Liver (tissue), 9 donors: ENCODE results near the gene MAGEF1. TPM values are rescaled to one million over a fixed set of nuclear protein-coding genes. Genes with fewer than 3 reads are reported as not detected.

Experiments used
- DNase-seq: peaks from one replicate; pipeline ENCODE4 v3.0.0-alpha.2; 2017; ENCODE audit warnings: low spot score
- H3K27ac ChIP-seq, 2 donors: one replicate each; pipeline ENCODE4 v1.7.0; 2013; ENCODE audit warnings: inconsistent platforms in 2 of 2, low read length in 2 of 2, control low read depth in 1 of 2, low read depth in 1 of 2, mild to moderate bottlenecking in 1 of 2
- H3K27me3 ChIP-seq, 4 donors: one replicate each; pipeline versions ENCODE4 v1.6.1 to v1.7.0; 2013; ENCODE audit warnings: low read length in 3 of 4, inconsistent platforms in 1 of 4, mild to moderate bottlenecking in 1 of 4, moderate library complexity in 1 of 4; ENCODE audit not compliant: control insufficient read depth in 4 of 4, insufficient read depth in 4 of 4
- H3K36me3 ChIP-seq, 4 donors: one replicate each; pipeline versions ENCODE4 v1.6.1 to v1.7.0; 2013; ENCODE audit warnings: low read length in 3 of 4, mild to moderate bottlenecking in 3 of 4, low read depth in 1 of 4, moderate library complexity in 1 of 4; ENCODE audit not compliant: control insufficient read depth in 4 of 4, insufficient read depth in 3 of 4
- H3K4me1 ChIP-seq, 4 donors: one replicate each; pipeline versions ENCODE4 v1.6.1 to v1.7.0; 2013; ENCODE audit warnings: low read length in 3 of 4, mild to moderate bottlenecking in 3 of 4, moderate library complexity in 1 of 4; ENCODE audit not compliant: control insufficient read depth in 4 of 4, insufficient read depth in 4 of 4
- H3K4me3 ChIP-seq, 3 donors: one replicate each; pipeline versions ENCODE4 v1.6.1 to v1.7.0; 2013; ENCODE audit warnings: low read length in 3 of 3, control low read depth in 1 of 3, low read depth in 1 of 3, mild to moderate bottlenecking in 1 of 3
- H3K9ac ChIP-seq, 2 donors: one replicate each; pipeline ENCODE4 v1.7.0; 2013; ENCODE audit warnings: low read length in 2 of 2, mild to moderate bottlenecking in 2 of 2, moderate library complexity in 2 of 2, control low read depth in 1 of 2, low read depth in 1 of 2
- H3K9me3 ChIP-seq, 4 donors: one replicate each; pipeline versions ENCODE4 v1.6.1 to v1.7.0; 2013; ENCODE audit warnings: low read length in 3 of 4; ENCODE audit not compliant: control insufficient read depth in 4 of 4
- FOXA1 ChIP-seq: IDR thresholded peaks from 2 replicates; pipeline ENCODE4 v1.6.1; 2016; ENCODE audit warnings: antibody characterized with exemption
- FOXA2 ChIP-seq: IDR thresholded peaks from 2 replicates; pipeline ENCODE4 v1.6.1; 2016; ENCODE audit warnings: antibody characterized with exemption
- GABPA ChIP-seq, 2 donors: IDR thresholded peaks in 1 of 2; conservative IDR thresholded peaks in 1 of 2; 2 replicates each; pipeline ENCODE4 v1.6.1; 2016; ENCODE audit warnings: antibody characterized with exemption in 2 of 2, mild to moderate bottlenecking in 1 of 2, moderate library complexity in 1 of 2
- HNF4A ChIP-seq, 2 donors: conservative IDR thresholded peaks; 2 replicates each; pipeline ENCODE4 v1.6.1; 2016; ENCODE audit warnings: antibody characterized with exemption in 2 of 2, mild to moderate bottlenecking in 2 of 2
- HNF4G ChIP-seq: IDR thresholded peaks from 2 replicates; pipeline ENCODE4 v1.6.1; 2016; ENCODE audit warnings: antibody characterized with exemption
- JUND ChIP-seq, 2 donors: IDR thresholded peaks; 2 replicates each; pipeline ENCODE4 v1.6.1; 2016; ENCODE audit warnings: antibody characterized with exemption in 2 of 2
- NR2F2 ChIP-seq: IDR thresholded peaks from 2 replicates; pipeline ENCODE4 v1.6.1; 2016; ENCODE audit warnings: antibody characterized with exemption
- RAD21 ChIP-seq, 2 donors: IDR thresholded peaks; 2 replicates each; pipeline ENCODE4 v1.6.1; 2016; ENCODE audit warnings: antibody characterized with exemption in 2 of 2, mild to moderate bottlenecking in 2 of 2
- RXRA ChIP-seq, 2 donors: IDR thresholded peaks; 2 replicates each; pipeline ENCODE4 v1.6.1; 2017 to 2018; ENCODE audit warnings: antibody characterized with exemption in 2 of 2, mild to moderate bottlenecking in 1 of 2
- SP1 ChIP-seq: IDR thresholded peaks from 2 replicates; pipeline ENCODE4 v1.6.1; 2018; ENCODE audit warnings: antibody characterized with exemption, mild to moderate bottlenecking
- TAF1 ChIP-seq: conservative IDR thresholded peaks from 2 replicates; pipeline ENCODE4 v1.6.1; 2016; ENCODE audit warnings: antibody characterized with exemption, mild to moderate bottlenecking
- WGBS: extraction: QIAGEN DNeasy Blood & Tissue Kit; methylation state at CpG from one replicate; pipeline ENCODE4 v1.1.7; 2013; 5-methylcytosine and 5-hydroxymethylcytosine counted together
- polyA plus RNA-seq, 2 donors: library from polyadenylated mRNA; stranded (reverse) in 1 of 2; unstranded in 1 of 2; fragments of 200-250 nt in 1 of 2; fragments of >200 nt in 1 of 2; fragmentation: Nextera tagmentation in 1 of 2; extraction: Ambion mirVana in 1 of 2; gene quantifications; one replicate each; pipeline versions ENCODE4 v1.2.1 to v1.2.3, GENCODE V29; 2013 to 2015
- total RNA-seq, 2 donors: library from RNA; depleted of rRNA; stranded (reverse); fragments of >200 nt; gene quantifications; one replicate each; pipeline ENCODE4 v1.2.3, GENCODE V29; 2014
- TF ChIP-seq, protein P1 (sequence below): IDR thresholded peaks from 2 replicates; pipeline ENCODE4 v1.6.1; 2016; ENCODE audit warnings: antibody characterized with exemption
- TF ChIP-seq, protein P2 (sequence below): fragments of 150-350 bp; IDR thresholded peaks from 2 replicates; pipeline ENCODE4 v1.5.1; 2017; ENCODE audit warnings: improper control_type of control experiment, low read depth, low read length; ENCODE audit not compliant: missing input control
- TF ChIP-seq, protein P3 (sequence below): IDR thresholded peaks from 2 replicates; pipeline ENCODE4 v1.6.1; 2016; ENCODE audit warnings: antibody characterized with exemption
- TF ChIP-seq, protein P4 (sequence below): IDR thresholded peaks from 2 replicates; pipeline ENCODE4 v1.6.1; 2016; ENCODE audit warnings: antibody characterized with exemption
- donor health status: healthy.
- donor health status: healthy.
- donor health status: healthy.
- donor health status: healthy.
- donor health status: healthy.

Gene MAGEF1
- total and polyA plus RNA-seq, 4 donors = 12.9 to 15.5 (median 14.3) TPM

DNA sequence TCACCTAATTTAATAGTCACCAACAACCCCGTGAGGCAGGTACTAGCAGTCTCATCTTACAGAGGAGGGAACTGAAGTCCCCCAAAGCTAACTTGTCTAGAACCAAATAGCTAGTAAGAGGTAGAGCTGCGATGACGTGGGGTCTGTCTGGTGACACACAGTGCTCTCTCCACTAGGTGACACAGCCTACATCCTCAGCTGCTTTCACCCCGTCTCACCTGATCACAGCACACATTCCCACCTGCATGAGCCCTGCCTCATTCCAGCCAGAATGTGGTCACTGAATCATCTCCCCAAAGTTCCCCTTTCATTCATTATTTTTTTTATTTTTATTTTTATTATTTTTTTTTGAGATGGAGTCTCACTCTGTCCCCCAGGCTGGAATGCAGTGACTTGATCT is 21.3 kb upstream of the MAGEF1 start:
- no peak for TF ChIP-seq TAF1
- TF ChIP-seq, protein P1, sequence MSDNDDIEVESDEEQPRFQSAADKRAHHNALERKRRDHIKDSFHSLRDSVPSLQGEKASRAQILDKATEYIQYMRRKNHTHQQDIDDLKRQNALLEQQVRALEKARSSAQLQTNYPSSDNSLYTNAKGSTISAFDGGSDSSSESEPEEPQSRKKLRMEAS = no peak
- no peak for TF ChIP-seq HNF4G
- no peak for TF ChIP-seq JUND (IDR thresholded peaks at IDR 0.05)
- no peak for TF ChIP-seq RXRA (IDR thresholded peaks at IDR 0.05)
- TF ChIP-seq GABPA (IDR thresholded peaks at IDR 0.05 in 1 of 2, conservative IDR thresholded peaks at IDR 0.05 in 1 of 2) = no peak
- no peak for TF ChIP-seq HNF4A (conservative IDR thresholded peaks at IDR 0.05)
- Histone ChIP-seq H3K4me1 (no peaks in the 10 kb centered on the region), H3K9ac (no peak overlapping the region), H3K4me3 (no peak overlapping the region), H3K27me3 (no peaks in the 10 kb centered on the region), H3K36me3 (no peaks in the 10 kb centered on the region), H3K27ac (no peak overlapping the region), H3K9me3 (no peaks in the 10 kb centered on the region)
- no peak for DNase-seq
- 92% methylated on average over 4 of the region's 4 CpGs for WGBS

DNA sequence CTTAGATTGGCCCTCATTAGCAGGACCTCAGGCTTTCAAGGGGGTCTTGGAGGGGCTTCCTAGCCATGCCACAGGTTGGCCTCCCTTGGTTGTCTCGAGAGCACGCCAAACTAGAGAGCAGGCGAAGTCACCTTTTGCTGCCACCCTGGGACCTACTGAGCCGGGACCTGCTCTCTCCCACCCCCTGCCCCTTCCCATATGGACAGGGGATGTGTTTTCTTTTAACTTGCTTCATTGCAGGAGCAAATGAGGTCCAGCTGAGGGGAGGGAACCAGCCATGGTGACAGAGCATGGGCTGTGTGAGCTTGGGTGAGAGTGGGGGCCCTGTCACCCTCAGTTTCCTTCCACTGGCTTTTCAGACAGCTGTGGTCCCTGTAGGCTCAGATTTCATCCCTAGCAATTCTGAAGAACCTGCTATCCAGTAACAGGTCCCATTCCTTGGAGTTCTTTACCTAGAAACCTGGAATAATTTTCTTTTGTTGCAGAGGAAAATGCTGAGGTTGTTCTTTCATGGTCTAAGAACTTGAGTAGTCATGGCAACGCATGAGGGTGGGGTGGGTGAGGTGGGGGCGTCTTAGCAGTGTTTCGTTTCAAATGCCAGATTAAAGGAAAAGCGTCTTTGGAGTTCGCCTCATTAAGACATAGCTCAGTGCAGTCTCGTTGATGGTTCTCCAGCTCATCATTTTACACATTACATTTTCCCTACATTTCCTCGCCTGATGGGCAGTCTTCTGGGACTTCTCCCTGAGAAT is 20.1 kb upstream of the MAGEF1 start:
- TF ChIP-seq NR2F2 (no peak), SP1 (no peak), RXRA (IDR thresholded peaks at IDR 0.05) (no peak), FOXA2 (no peak), GABPA (IDR thresholded peaks at IDR 0.05 in 1 of 2, conservative IDR thresholded peaks at IDR 0.05 in 1 of 2) (no peak), HNF4A (conservative IDR thresholded peaks at IDR 0.05) (no peak), HNF4G (no peak), RAD21 (IDR thresholded peaks at IDR 0.05) (no peak), FOXA1 (no peak)
- TF ChIP-seq, protein P2, sequence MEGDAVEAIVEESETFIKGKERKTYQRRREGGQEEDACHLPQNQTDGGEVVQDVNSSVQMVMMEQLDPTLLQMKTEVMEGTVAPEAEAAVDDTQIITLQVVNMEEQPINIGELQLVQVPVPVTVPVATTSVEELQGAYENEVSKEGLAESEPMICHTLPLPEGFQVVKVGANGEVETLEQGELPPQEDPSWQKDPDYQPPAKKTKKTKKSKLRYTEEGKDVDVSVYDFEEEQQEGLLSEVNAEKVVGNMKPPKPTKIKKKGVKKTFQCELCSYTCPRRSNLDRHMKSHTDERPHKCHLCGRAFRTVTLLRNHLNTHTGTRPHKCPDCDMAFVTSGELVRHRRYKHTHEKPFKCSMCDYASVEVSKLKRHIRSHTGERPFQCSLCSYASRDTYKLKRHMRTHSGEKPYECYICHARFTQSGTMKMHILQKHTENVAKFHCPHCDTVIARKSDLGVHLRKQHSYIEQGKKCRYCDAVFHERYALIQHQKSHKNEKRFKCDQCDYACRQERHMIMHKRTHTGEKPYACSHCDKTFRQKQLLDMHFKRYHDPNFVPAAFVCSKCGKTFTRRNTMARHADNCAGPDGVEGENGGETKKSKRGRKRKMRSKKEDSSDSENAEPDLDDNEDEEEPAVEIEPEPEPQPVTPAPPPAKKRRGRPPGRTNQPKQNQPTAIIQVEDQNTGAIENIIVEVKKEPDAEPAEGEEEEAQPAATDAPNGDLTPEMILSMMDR = no peak
- TF ChIP-seq, protein P3, sequence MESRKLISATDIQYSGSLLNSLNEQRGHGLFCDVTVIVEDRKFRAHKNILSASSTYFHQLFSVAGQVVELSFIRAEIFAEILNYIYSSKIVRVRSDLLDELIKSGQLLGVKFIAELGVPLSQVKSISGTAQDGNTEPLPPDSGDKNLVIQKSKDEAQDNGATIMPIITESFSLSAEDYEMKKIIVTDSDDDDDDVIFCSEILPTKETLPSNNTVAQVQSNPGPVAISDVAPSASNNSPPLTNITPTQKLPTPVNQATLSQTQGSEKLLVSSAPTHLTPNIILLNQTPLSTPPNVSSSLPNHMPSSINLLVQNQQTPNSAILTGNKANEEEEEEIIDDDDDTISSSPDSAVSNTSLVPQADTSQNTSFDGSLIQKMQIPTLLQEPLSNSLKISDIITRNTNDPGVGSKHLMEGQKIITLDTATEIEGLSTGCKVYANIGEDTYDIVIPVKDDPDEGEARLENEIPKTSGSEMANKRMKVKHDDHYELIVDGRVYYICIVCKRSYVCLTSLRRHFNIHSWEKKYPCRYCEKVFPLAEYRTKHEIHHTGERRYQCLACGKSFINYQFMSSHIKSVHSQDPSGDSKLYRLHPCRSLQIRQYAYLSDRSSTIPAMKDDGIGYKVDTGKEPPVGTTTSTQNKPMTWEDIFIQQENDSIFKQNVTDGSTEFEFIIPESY = no peak
- TF ChIP-seq, protein P4, sequence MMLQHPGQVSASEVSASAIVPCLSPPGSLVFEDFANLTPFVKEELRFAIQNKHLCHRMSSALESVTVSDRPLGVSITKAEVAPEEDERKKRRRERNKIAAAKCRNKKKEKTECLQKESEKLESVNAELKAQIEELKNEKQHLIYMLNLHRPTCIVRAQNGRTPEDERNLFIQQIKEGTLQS = no peak
- Histone ChIP-seq H3K27ac (no peak overlapping the region), H3K27me3 (no peaks in the 10 kb centered on the region), H3K4me1 (peaks cover 0 to 5% (median 2%) of the 10 kb centered on the region in 4 donors), H3K9ac (no peak overlapping the region), H3K9me3 (no peaks in the 10 kb centered on the region), H3K36me3 (no peaks in the 10 kb centered on the region), H3K4me3 (no peak overlapping the region)
- no peak for DNase-seq
- 84% methylated on average over 11 of the region's 11 CpGs for WGBS
